B cell (primary cell): ENCODE results near the gene ABLIM3. TPM values are rescaled to one million over a fixed set of nuclear protein-coding genes. Genes with fewer than 3 reads are reported as not detected.

ENCODE experiments used
- ATAC-seq: fragments of 200-7000 bp; cut with Tn5 transposase; one replicate; pipeline ENCODE4 v1.10.0; 2021; ENCODE audit warnings: low read depth, mild to moderate bottlenecking, moderate number of reproducible peaks, moderate library complexity
- CTCF ChIA-PET: fragments of 350-600 bp; sonication (Branson Sonifier 250); formaldehyde crosslinking; loops from one replicate; lab custom pipeline; 2021; ENCODE audit warnings: antibody characterized with exemption, inconsistent platforms; lab: Charles Lee
- POLR2A ChIA-PET: fragments of 350-600 bp; sonication (Branson Sonifier 250); formaldehyde crosslinking; loops from one replicate; lab custom pipeline; 2021; ENCODE audit warnings: antibody characterized with exemption; lab: Charles Lee
- DNase-seq: peaks from one replicate; pipeline ENCODE4 v3.0.0; 2013
- H2AFZ ChIP-seq: 2 replicates; pipeline ENCODE4 v1.6.1; 2012; ENCODE audit warnings: mild to moderate bottlenecking, low read depth, low read length; ENCODE audit not compliant: insufficient read depth, poor library complexity, severe bottlenecking
- H3K27ac ChIP-seq, 2 donors: 1 replicate in 1 of 2; 2 replicates in 1 of 2; pipeline ENCODE4 v1.5.1; 2012 to 2013; ENCODE audit warnings: low read length in 2 of 2, mild to moderate bottlenecking in 2 of 2, moderate library complexity in 1 of 2
- H3K27me3 ChIP-seq, 4 experiments: fragments of 200-600 bp in 1 of 4; sonication (generic) in 1 of 4; replicated peaks in 1 of 4; 1 replicate in 2 of 4; 2 replicates in 2 of 4; pipeline versions ENCODE4 v1.6.1 to v1.7.0; 2013 to 2016; ENCODE audit warnings: low read length in 3 of 4, mild to moderate bottlenecking in 2 of 4, mixed read lengths in 1 of 4, moderate library complexity in 1 of 4; ENCODE audit not compliant: insufficient read depth in 4 of 4, control insufficient read depth in 3 of 4; ENCODE audit errors: control extremely low read depth in 1 of 4
- H3K36me3 ChIP-seq, 2 experiments: replicated peaks in 1 of 2; 1 replicate in 1 of 2; 2 replicates in 1 of 2; pipeline versions ENCODE4 v1.6.1 to v1.7.1; 2013; ENCODE audit warnings: low read length in 1 of 2; ENCODE audit not compliant: insufficient read depth in 2 of 2, control insufficient read depth in 1 of 2; ENCODE audit errors: control extremely low read depth in 1 of 2, extremely low read depth in 1 of 2
- H3K4me1 ChIP-seq, 2 donors: fragments of 200-600 bp in 1 of 2; sonication (generic) in 1 of 2; 1 replicate in 1 of 2; 2 replicates in 1 of 2; pipeline versions ENCODE4 v1.5.1 to v1.6.1; 2013 to 2017; ENCODE audit warnings: low read length in 2 of 2; ENCODE audit not compliant: control insufficient read depth in 2 of 2, insufficient read depth in 2 of 2
- H3K4me2 ChIP-seq: replicated peaks from 2 replicates; pipeline ENCODE3; 2012; ENCODE audit warnings: mild to moderate bottlenecking, low read depth, low read length; ENCODE audit not compliant: poor library complexity, severe bottlenecking
- H3K4me3 ChIP-seq, 5 experiments: fragments of 200-600 bp in 1 of 5; sonication (generic) in 1 of 5; 1 replicate in 3 of 5; 2 replicates in 2 of 5; pipeline versions ENCODE4 v1.5.1 to v1.7.0; 2011 to 2016; ENCODE audit warnings: low read length in 4 of 5, mild to moderate bottlenecking in 4 of 5, low read depth in 2 of 5, control low read depth in 1 of 5, moderate library complexity in 1 of 5; ENCODE audit not compliant: insufficient read depth in 1 of 5; ENCODE audit errors: control extremely low read depth in 1 of 5, extremely low read depth in 1 of 5
- H3K79me2 ChIP-seq: fragments of 200-600 bp; sonication (generic); one replicate; pipeline ENCODE4 v1.6.0; 2016; ENCODE audit warnings: low read length; ENCODE audit not compliant: control insufficient read depth, insufficient read depth
- H3K9ac ChIP-seq: fragments of 200-600 bp; sonication (generic); 2 replicates; pipeline ENCODE4 v1.6.1; 2017; ENCODE audit warnings: mild to moderate bottlenecking, low read length, moderate library complexity
- H3K9me3 ChIP-seq, 3 donors: one replicate each; pipeline versions ENCODE4 v1.6.1 to v1.7.1; 2013; ENCODE audit warnings: low read length in 2 of 3; ENCODE audit not compliant: control insufficient read depth in 2 of 3, insufficient read depth in 1 of 3; ENCODE audit errors: control extremely low read depth in 1 of 3
- H4K20me1 ChIP-seq: 2 replicates; pipeline ENCODE4 v1.6.0; 2012; ENCODE audit warnings: mild to moderate bottlenecking, low read length; ENCODE audit not compliant: insufficient read depth, control insufficient read depth, poor library complexity, severe bottlenecking
- H3K27ac Mint-ChIP-seq: one replicate; pipeline ENCODE4 v1.8.0; 2021; ENCODE audit warnings: mixed read lengths
- H3K27me3 Mint-ChIP-seq: one replicate; pipeline ENCODE4 v1.8.0; 2021; ENCODE audit warnings: mixed read lengths
- H3K4me1 Mint-ChIP-seq: one replicate; pipeline ENCODE4 v1.8.0; 2021; ENCODE audit warnings: mixed read lengths
- H3K4me3 Mint-ChIP-seq: one replicate; pipeline ENCODE4 v1.8.0; 2021; ENCODE audit warnings: mixed read lengths
- H3K9me3 Mint-ChIP-seq: one replicate; pipeline ENCODE4 v1.8.0; 2022; ENCODE audit warnings: mixed read lengths; ENCODE audit not compliant: insufficient read depth
- CTCF ChIP-seq: fragments of 200-600 bp; IDR thresholded peaks from one replicate; pipeline ENCODE4 v1.8.0; 2022; ENCODE audit warnings: antibody characterized with exemption, mild to moderate bottlenecking
- EZH2 ChIP-seq: IDR thresholded peaks from 2 replicates; pipeline ENCODE4 v1.6.1; 2012; ENCODE audit warnings: borderline replicate concordance, low read depth, mild to moderate bottlenecking, moderate library complexity, low read length; ENCODE audit not compliant: insufficient read depth, poor library complexity, severe bottlenecking
- WGBS: methylation state at CpG from one replicate; pipeline ENCODE4 v1.1.5; 2013; ENCODE audit warnings: missing lambda C conversion rate; ENCODE audit not compliant: insufficient coverage; 5-methylcytosine and 5-hydroxymethylcytosine counted together
- intact Hi-C: fragments of 100-400 bp; cut with micrococcal nuclease; formaldehyde crosslinking; loops from one replicate; pipeline ENCODE4 v1.10.0; 2022
- polyA plus RNA-seq: library from polyadenylated mRNA; depleted of rRNA; stranded (reverse); fragments of >200 nt; gene quantifications from 2 replicates; pipeline ENCODE4 v1.2.3, GENCODE V29; 2012
- total RNA-seq, 2 donors: library from RNA; stranded (reverse); fragments of 120-200 nt in 1 of 2; gene quantifications; 1 replicate in 1 of 2; 2 replicates in 1 of 2; pipeline versions ENCODE4 v1.2.3 to v1.2.4, GENCODE V29; 2013 to 2022

ABLIM3 gene
- total and polyA plus RNA-seq, 2 donors (not counting 1 experiment from before 2014, with no cell fraction given): not detected

- peaks cover 29% of the 10 kb centered on the region for H3K27me3 Mint-ChIP-seq
- Histone ChIP-seq H3K79me2 (no peaks in the 10 kb centered on the region), H3K9ac (no peak overlapping the region), H3K4me3 (no peak overlapping the region), H3K36me3 (no peaks in the 10 kb centered on the region), H3K4me2 (peak overlapping the region; percentile 52), H3K9me3 (peaks cover 0 to 15% (median 0%) of the 10 kb centered on the region in 3 donors), H2AFZ (peak overlapping the region; percentile 63), H3K27ac (no peak overlapping the region), H3K4me1 (peaks cover 7 to 10% of the 10 kb centered on the region in 2 donors), H4K20me1 (no peaks in the 10 kb centered on the region), H3K27me3 (peaks cover 0 to 6% (median 0%) of the 10 kb centered on the region in 4 experiments)
- peak overlapping the region; percentile 56 for H3K4me3 Mint-ChIP-seq
- intact Hi-C loops: no loop called here
- TF ChIP-seq EZH2 (no peak), CTCF (no peak)
- ChIA-PET CTCF (no interaction called here), POLR2A (no interaction called here)
- no peak for DNase-seq
- H3K9me3 Mint-ChIP-seq: no peaks in the 10 kb centered on the region
- H3K27ac Mint-ChIP-seq: no peak overlapping the region
- 75% methylated on average over 2 of the region's 2 CpGs for WGBS
- peaks cover 10% of the 10 kb centered on the region for H3K4me1 Mint-ChIP-seq
- no peak for ATAC-seq
Measured at GRCh38 chr5:149239917-149240316, 98.6 kb downstream of the ABLIM3 start.

- peak overlapping the region; percentile 52 for H3K4me2 ChIP-seq
- H3K9ac ChIP-seq: no peak overlapping the region
- H4K20me1 ChIP-seq: no peaks in the 10 kb centered on the region
- H2AFZ ChIP-seq: peak overlapping the region; percentile 63
- POLR2A ChIA-PET: no interaction called here
- no peaks in the 10 kb centered on the region for H3K79me2 ChIP-seq
- Mint-ChIP-seq H3K9me3 (no peaks in the 10 kb centered on the region), H3K27ac (no peak overlapping the region), H3K27me3 (peaks cover 31% of the 10 kb centered on the region), H3K4me3 (peak overlapping the region; percentile 56), H3K4me1 (peaks cover 10% of the 10 kb centered on the region)
- DNase-seq: peak; percentile 39
- TF ChIP-seq CTCF (no peak), EZH2 (no peak)
- peaks cover 7 to 10% of the 10 kb centered on the region in 2 donors for H3K4me1 ChIP-seq
- no peaks in the 10 kb centered on the region for H3K36me3 ChIP-seq
- intact Hi-C loops: no loop called here
- ATAC-seq: no peak
- peaks cover 0 to 6% (median 0%) of the 10 kb centered on the region in 4 experiments for H3K27me3 ChIP-seq
- CTCF ChIA-PET: no interaction called here
- H3K9me3 ChIP-seq: peaks cover 0 to 15% (median 0%) of the 10 kb centered on the region in 3 donors
- H3K4me3 ChIP-seq: no peak overlapping the region
- WGBS: 33% methylated on average over 13 of the region's 13 CpGs
- no peak overlapping the region for H3K27ac ChIP-seq
Measured at GRCh38 chr5:149240354-149240998, 99.2 kb downstream of the ABLIM3 start.
